Measurements from ENCODE around the gene GPX4.

DNA sequence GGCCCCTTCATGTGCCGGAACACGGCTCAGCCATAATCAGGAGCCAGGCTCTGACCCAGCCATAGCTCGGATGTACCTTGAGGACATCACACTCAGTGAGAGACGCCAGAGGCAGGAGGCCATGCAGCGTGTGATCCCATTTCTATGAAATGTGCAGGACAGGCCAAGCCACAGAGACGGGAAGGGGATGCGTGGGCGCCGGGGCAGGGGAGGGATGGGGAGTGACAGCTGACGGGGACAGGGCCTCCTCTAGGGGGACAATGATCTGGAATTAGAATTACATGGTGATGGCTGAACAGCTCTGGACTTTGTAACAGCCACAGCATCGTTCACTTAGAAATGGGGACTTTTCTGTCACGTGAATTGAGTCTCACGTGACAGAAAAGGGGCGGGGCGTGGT is 35.3 kb downstream of the GPX4 start:
- TF ChIP-seq, protein P1, sequence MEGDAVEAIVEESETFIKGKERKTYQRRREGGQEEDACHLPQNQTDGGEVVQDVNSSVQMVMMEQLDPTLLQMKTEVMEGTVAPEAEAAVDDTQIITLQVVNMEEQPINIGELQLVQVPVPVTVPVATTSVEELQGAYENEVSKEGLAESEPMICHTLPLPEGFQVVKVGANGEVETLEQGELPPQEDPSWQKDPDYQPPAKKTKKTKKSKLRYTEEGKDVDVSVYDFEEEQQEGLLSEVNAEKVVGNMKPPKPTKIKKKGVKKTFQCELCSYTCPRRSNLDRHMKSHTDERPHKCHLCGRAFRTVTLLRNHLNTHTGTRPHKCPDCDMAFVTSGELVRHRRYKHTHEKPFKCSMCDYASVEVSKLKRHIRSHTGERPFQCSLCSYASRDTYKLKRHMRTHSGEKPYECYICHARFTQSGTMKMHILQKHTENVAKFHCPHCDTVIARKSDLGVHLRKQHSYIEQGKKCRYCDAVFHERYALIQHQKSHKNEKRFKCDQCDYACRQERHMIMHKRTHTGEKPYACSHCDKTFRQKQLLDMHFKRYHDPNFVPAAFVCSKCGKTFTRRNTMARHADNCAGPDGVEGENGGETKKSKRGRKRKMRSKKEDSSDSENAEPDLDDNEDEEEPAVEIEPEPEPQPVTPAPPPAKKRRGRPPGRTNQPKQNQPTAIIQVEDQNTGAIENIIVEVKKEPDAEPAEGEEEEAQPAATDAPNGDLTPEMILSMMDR (IDR thresholded peaks at IDR 0.05): no peak
- no peak for TF ChIP-seq POLR2A (IDR thresholded peaks at IDR 0.05)

Measured in thyroid gland (tissue), 4 donors.